Lower leg skin (tissue), 3 donors: ENCODE measurements around the gene ZNF646.

Experiments
- CTCF ChIP-seq, 3 donors: fragments of 450-650 bp; IDR thresholded peaks; one replicate each; pipeline ENCODE4 v1.5.1; 2016; ENCODE audit warnings: antibody characterized with exemption in 3 of 3, mild to moderate bottlenecking in 3 of 3, moderate library complexity in 2 of 3
- POLR2A ChIP-seq, 2 donors: fragments of 450-650 bp; IDR thresholded peaks; one replicate each; pipeline ENCODE4 v1.6.1; 2016 to 2017; ENCODE audit warnings: antibody characterized with exemption in 2 of 2, mild to moderate bottlenecking in 1 of 2, moderate library complexity in 1 of 2

GRCh38 chr16:31112711-31113110, 38.5 kb downstream of the ZNF646 start:
- TF ChIP-seq CTCF (IDR thresholded peaks at IDR 0.05) (no peak), POLR2A (IDR thresholded peaks at IDR 0.05) (no peak)
